Gastroesophageal sphincter (tissue), 3 donors: ENCODE measurements around the gene LENG8.

Experiments
- POLR2A ChIP-seq, 2 donors: fragments of 450-650 bp; IDR thresholded peaks; one replicate each; pipeline ENCODE4 v1.6.1; 2017; ENCODE audit warnings: antibody characterized with exemption in 2 of 2, mild to moderate bottlenecking in 2 of 2, moderate library complexity in 1 of 2
- POLR2AphosphoS5 ChIP-seq: sonication (generic); formaldehyde crosslinking; IDR thresholded peaks from one replicate; pipeline ENCODE4 v1.6.1; 2017; ENCODE audit warnings: antibody characterized with exemption
- TF ChIP-seq, protein P1 (sequence below), 4 experiments: fragments of 200-600 bp in 2 of 4; fragments of 450-650 bp in 2 of 4; sonication (generic) in 1 of 4; IDR thresholded peaks; one replicate each; pipeline ENCODE4 v1.5.1; 2017 to 2019; ENCODE audit warnings: antibody characterized with exemption in 4 of 4, mild to moderate bottlenecking in 2 of 4, moderate library complexity in 2 of 4

DNA sequence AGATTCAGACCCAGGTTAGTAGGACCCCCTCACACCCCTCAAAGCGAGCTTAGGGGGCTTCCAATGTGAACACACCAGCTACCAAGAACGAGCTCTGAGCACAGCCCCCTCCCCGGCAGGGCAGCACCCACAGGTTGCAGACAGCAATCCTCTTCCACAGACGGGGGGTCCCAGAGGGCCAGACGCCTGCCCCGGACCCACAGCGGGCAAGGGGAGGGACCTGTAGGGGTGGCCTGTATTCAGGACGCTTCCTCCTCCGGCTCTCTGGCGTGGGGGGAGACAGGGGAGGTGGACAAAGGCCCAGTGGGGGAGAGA lies 29.0 kb upstream of the LENG8 start:
- no peak for TF ChIP-seq POLR2AphosphoS5
- TF ChIP-seq, protein P1, sequence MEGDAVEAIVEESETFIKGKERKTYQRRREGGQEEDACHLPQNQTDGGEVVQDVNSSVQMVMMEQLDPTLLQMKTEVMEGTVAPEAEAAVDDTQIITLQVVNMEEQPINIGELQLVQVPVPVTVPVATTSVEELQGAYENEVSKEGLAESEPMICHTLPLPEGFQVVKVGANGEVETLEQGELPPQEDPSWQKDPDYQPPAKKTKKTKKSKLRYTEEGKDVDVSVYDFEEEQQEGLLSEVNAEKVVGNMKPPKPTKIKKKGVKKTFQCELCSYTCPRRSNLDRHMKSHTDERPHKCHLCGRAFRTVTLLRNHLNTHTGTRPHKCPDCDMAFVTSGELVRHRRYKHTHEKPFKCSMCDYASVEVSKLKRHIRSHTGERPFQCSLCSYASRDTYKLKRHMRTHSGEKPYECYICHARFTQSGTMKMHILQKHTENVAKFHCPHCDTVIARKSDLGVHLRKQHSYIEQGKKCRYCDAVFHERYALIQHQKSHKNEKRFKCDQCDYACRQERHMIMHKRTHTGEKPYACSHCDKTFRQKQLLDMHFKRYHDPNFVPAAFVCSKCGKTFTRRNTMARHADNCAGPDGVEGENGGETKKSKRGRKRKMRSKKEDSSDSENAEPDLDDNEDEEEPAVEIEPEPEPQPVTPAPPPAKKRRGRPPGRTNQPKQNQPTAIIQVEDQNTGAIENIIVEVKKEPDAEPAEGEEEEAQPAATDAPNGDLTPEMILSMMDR (IDR thresholded peaks at IDR 0.05), result no peak
- TF ChIP-seq POLR2A (IDR thresholded peaks at IDR 0.05), result no peak
